ENCODE data around the gene ARAP1.

The ARAP1 gene

DNA sequence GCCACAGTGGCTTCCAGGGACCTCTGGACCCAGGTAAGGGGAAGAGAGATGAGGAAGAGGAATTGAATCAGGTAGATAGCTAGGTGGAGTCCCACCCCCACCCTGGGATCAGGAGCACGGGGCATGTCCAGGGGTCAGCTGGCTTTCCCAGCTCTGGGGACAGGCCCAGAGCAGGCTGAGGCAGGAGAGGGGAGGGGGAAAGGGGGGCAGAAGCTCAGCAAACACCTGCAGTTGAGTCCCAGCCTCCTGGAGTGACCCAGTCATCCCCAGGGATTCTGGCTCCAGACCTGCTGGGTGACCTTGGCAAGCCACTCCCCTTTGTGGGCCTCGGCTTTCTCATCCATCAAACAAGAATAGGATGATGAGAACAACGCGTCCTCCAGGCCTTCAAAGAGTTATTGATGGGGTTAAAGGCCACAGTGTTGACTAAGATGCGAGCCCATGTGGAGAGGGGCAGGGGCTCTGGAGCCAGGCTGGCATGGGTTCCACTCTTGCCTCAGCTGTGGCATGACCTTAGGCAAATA, 25.6 kb upstream of the ARAP1 start:
- H3K27me3 ChIP-seq (ENCODE audit: insufficient read depth, insufficient read length), result peaks cover 9% of the 10 kb centered on the region
- H3K4me1 ChIP-seq (ENCODE audit: insufficient read depth, insufficient read length), result peaks cover 23% of the 10 kb centered on the region
- H3K9me3 ChIP-seq (ENCODE audit: insufficient read depth, low read length), result no peaks in the 10 kb centered on the region
- TF ChIP-seq SUZ12 (IDR thresholded peaks at IDR 0.05; ENCODE audit: extremely low read depth, insufficient read depth, insufficient read length) (no peak), ZNF274 (IDR thresholded peaks at IDR 0.05; ENCODE audit: low read depth, low read length) (no peak), YY1 (IDR thresholded peaks at IDR 0.05; ENCODE audit: insufficient read depth, insufficient read length) (no peak)
- no peak overlapping the region for H3K9ac ChIP-seq (ENCODE audit: insufficient read length, low read depth)
- DNase-seq (ENCODE audit: low read depth, low spot score), result no peak
- no peaks in the 10 kb centered on the region for H3K36me3 ChIP-seq (ENCODE audit: insufficient read depth, insufficient read length, low read length)
- H3K4me3 ChIP-seq (ENCODE audit: insufficient read length, low read depth), result no peak overlapping the region

GRCh38 chr11:72776844-72777754, 24.9 kb upstream of the ARAP1 start:
- Histone ChIP-seq H3K27me3 (ENCODE audit: insufficient read depth, insufficient read length) (peaks cover 9% of the 10 kb centered on the region), H3K36me3 (ENCODE audit: insufficient read depth, insufficient read length, low read length) (no peaks in the 10 kb centered on the region), H3K9me3 (ENCODE audit: insufficient read depth, low read length) (no peaks in the 10 kb centered on the region), H3K4me3 (ENCODE audit: insufficient read length, low read depth) (no peak overlapping the region), H3K4me1 (ENCODE audit: insufficient read depth, insufficient read length) (peaks cover 18% of the 10 kb centered on the region), H3K9ac (ENCODE audit: insufficient read length, low read depth) (no peak overlapping the region)
- DNase-seq (ENCODE audit: low read depth, low spot score), result no peak
- TF ChIP-seq YY1 (IDR thresholded peaks at IDR 0.05; ENCODE audit: insufficient read depth, insufficient read length) (no peak), ZNF274 (IDR thresholded peaks at IDR 0.05; ENCODE audit: low read depth, low read length) (no peak), SUZ12 (IDR thresholded peaks at IDR 0.05; ENCODE audit: extremely low read depth, insufficient read depth, insufficient read length) (no peak)

- peaks cover 8% of the 10 kb centered on the region for H3K27me3 ChIP-seq (ENCODE audit: insufficient read depth, insufficient read length)
- H3K9ac ChIP-seq (ENCODE audit: insufficient read length, low read depth), result no peak overlapping the region
- TF ChIP-seq YY1 (IDR thresholded peaks at IDR 0.05; ENCODE audit: insufficient read depth, insufficient read length) (no peak), SUZ12 (IDR thresholded peaks at IDR 0.05; ENCODE audit: extremely low read depth, insufficient read depth, insufficient read length) (no peak), ZNF274 (IDR thresholded peaks at IDR 0.05; ENCODE audit: low read depth, low read length) (no peak)
- H3K4me1 ChIP-seq (ENCODE audit: insufficient read depth, insufficient read length), result peaks cover 23% of the 10 kb centered on the region
- no peak overlapping the region for H3K4me3 ChIP-seq (ENCODE audit: insufficient read length, low read depth)
- no peak for DNase-seq (ENCODE audit: low read depth, low spot score)
- no peaks in the 10 kb centered on the region for H3K9me3 ChIP-seq (ENCODE audit: insufficient read depth, low read length)
- no peaks in the 10 kb centered on the region for H3K36me3 ChIP-seq (ENCODE audit: insufficient read depth, insufficient read length, low read length)
Observed at GRCh38 chr11:72776117-72776843, 24.1 kb upstream of the ARAP1 start.

GRCh38 chr11:72775288-72776110, 23.3 kb upstream of the ARAP1 start:
- Histone ChIP-seq H3K27me3 (ENCODE audit: insufficient read depth, insufficient read length) (peaks cover under 1% of the 10 kb centered on the region), H3K9me3 (ENCODE audit: insufficient read depth, low read length) (no peaks in the 10 kb centered on the region), H3K9ac (ENCODE audit: insufficient read length, low read depth) (no peak overlapping the region), H3K4me1 (ENCODE audit: insufficient read depth, insufficient read length) (peaks cover 22% of the 10 kb centered on the region), H3K4me3 (ENCODE audit: insufficient read length, low read depth) (no peak overlapping the region), H3K36me3 (ENCODE audit: insufficient read depth, insufficient read length, low read length) (no peaks in the 10 kb centered on the region)
- no peak for TF ChIP-seq SUZ12 (IDR thresholded peaks at IDR 0.05; ENCODE audit: extremely low read depth, insufficient read depth, insufficient read length)
- TF ChIP-seq YY1 (IDR thresholded peaks at IDR 0.05; ENCODE audit: insufficient read depth, insufficient read length), result no peak
- no peak for TF ChIP-seq ZNF274 (IDR thresholded peaks at IDR 0.05; ENCODE audit: low read depth, low read length)
- no peak for DNase-seq (ENCODE audit: low read depth, low spot score)

- Histone ChIP-seq H3K9ac (ENCODE audit: insufficient read length, low read depth) (no peak overlapping the region), H3K27me3 (ENCODE audit: insufficient read depth, insufficient read length) (no peaks in the 10 kb centered on the region), H3K9me3 (ENCODE audit: insufficient read depth, low read length) (no peaks in the 10 kb centered on the region), H3K4me1 (ENCODE audit: insufficient read depth, insufficient read length) (peaks cover 21% of the 10 kb centered on the region), H3K4me3 (ENCODE audit: insufficient read length, low read depth) (no peak overlapping the region), H3K36me3 (ENCODE audit: insufficient read depth, insufficient read length, low read length) (no peaks in the 10 kb centered on the region)
- DNase-seq (ENCODE audit: low read depth, low spot score), result no peak
- TF ChIP-seq ZNF274 (IDR thresholded peaks at IDR 0.05; ENCODE audit: low read depth, low read length), result no peak
- TF ChIP-seq YY1 (IDR thresholded peaks at IDR 0.05; ENCODE audit: insufficient read depth, insufficient read length), result no peak
- TF ChIP-seq SUZ12 (IDR thresholded peaks at IDR 0.05; ENCODE audit: extremely low read depth, insufficient read depth, insufficient read length), result no peak
Observed at GRCh38 chr11:72774499-72774898, 22.3 kb upstream of the ARAP1 start.

- H3K9ac ChIP-seq (ENCODE audit: insufficient read length, low read depth), result no peak overlapping the region
- DNase-seq (ENCODE audit: low read depth, low spot score), result no peak
- no peaks in the 10 kb centered on the region for H3K27me3 ChIP-seq (ENCODE audit: insufficient read depth, insufficient read length)
- H3K9me3 ChIP-seq (ENCODE audit: insufficient read depth, low read length), result no peaks in the 10 kb centered on the region
- no peak overlapping the region for H3K4me3 ChIP-seq (ENCODE audit: insufficient read length, low read depth)
- no peak for TF ChIP-seq SUZ12 (IDR thresholded peaks at IDR 0.05; ENCODE audit: extremely low read depth, insufficient read depth, insufficient read length)
- TF ChIP-seq YY1 (IDR thresholded peaks at IDR 0.05; ENCODE audit: insufficient read depth, insufficient read length), result no peak
- TF ChIP-seq ZNF274 (IDR thresholded peaks at IDR 0.05; ENCODE audit: low read depth, low read length), result no peak
- no peaks in the 10 kb centered on the region for H3K36me3 ChIP-seq (ENCODE audit: insufficient read depth, insufficient read length, low read length)
- H3K4me1 ChIP-seq (ENCODE audit: insufficient read depth, insufficient read length), result peaks cover 22% of the 10 kb centered on the region
Observed at GRCh38 chr11:72773696-72774095, 21.5 kb upstream of the ARAP1 start.
